Eye (tissue), 1 donor: ENCODE results near the gene RALY.
"Not testable (repeated sequence)": the region's sequence is repeated elsewhere in the genome, so short reads cannot be mapped to it uniquely, and the experiment has no call there.

Source experiments
- DNase-seq: peaks from one replicate; pipeline ENCODE4 v3.0.0-alpha.2; 2015

Gene RALY

DNA sequence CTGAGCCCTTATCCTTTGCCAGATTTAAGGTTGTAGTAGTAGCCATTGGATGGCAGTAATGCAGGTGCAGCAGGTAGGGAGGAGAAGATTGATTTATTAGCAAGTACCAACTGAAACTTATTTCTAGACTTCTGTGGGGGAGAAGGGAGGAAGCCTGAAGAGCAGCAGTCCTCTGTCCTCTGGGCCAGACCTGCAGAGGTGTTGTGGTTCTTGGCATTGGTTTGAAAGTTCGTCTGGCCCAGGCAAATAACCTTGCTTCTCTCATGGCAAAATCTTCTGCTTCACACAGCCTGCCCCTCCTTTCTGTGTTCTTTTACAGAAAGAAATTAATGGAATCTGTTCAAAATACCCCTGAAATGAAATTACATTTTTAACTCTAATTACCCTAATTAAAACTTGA is 24.5 kb downstream of the RALY start:
- DNase-seq: no peak

DNA sequence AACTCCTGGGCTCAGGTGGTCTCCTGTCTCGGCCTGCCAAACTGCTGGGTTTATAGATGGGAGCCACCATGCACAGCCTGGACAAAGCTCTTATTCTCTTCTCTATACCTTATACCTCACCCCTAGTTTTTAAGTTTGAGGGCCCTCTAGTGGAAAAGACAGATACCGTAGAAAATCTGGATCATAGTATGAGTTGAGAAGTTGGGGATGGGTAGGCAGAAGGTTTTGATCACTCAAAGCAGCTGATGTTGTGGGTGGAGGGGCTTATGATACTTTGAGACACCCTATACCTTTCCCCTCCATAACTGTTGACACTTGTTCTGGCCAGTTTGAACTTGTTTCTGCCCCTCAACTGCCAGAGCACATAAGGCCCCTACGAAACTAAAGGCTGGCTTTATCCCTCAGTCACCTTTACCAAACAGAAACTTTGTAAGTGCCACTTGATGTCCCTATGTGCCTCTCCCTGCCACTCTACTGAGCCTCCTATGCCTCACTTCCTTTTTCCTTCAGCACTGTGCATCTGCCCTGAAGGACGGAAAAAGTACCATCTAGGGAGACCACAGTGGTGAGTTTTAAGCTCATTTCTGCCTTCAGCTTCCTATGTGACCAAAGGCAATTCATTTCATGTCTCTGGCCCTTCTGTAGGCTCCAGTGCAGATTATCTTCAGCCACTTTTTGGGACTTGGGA is 28.6 kb downstream of the RALY start:
- DNase-seq: no peak

DNA sequence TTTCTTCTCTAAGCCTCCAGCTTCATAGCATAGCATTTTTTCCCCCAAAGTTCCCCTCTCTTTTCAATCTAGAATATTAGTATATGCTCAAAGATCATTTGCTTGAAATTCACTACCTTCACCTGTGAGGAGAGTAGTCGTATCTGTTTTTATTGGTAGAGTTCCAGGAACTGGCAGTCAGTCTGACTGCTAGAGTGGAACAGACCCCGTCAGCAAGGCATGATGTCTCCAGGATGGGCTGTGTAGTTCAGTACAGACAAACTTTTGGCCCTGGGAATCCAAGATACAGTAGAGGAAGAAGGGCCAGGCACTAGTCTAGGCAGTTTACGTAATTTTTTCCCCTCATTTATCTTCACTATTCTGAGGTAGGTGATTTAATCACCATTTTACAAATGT is 29.1 kb downstream of the RALY start:
- DNase-seq: no peak

DNA sequence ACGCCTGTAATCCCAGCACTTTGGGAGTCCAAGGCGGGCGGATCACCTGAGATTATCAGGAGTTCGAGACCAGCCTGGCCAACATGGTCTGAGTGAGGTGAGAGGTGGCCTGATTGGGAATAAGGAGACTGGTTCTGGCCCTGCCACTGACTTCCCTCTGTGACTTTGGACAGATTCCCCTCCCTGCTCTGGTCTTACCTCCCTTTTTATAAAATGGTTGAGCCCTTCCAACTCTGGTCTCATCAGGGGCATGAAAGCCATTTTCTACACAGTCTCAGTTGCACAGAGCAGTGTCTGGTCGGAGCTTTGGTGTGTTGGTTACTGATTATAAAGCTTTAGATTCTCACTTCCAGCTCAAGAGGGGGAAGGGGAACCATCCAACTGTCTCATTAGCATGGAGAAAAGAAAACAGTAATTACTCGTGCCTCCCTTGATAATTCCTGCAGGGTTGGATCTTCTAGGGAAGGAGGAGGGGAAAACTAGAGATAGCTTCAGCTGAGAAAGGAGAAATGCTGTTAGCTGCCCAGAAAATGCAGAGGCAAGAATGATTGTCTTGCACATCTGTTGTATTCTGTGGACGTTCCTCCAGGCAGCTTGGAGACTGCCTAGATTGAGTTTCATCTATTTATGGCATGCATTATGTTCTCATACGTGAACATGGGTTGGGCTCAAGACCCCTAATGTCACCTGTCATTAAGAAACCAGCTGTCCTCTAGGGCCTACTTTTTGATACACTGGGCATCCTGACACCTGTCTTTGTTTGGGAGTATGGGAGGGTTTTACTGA is 30.4 kb downstream of the RALY start:
- no peak for DNase-seq

DNA sequence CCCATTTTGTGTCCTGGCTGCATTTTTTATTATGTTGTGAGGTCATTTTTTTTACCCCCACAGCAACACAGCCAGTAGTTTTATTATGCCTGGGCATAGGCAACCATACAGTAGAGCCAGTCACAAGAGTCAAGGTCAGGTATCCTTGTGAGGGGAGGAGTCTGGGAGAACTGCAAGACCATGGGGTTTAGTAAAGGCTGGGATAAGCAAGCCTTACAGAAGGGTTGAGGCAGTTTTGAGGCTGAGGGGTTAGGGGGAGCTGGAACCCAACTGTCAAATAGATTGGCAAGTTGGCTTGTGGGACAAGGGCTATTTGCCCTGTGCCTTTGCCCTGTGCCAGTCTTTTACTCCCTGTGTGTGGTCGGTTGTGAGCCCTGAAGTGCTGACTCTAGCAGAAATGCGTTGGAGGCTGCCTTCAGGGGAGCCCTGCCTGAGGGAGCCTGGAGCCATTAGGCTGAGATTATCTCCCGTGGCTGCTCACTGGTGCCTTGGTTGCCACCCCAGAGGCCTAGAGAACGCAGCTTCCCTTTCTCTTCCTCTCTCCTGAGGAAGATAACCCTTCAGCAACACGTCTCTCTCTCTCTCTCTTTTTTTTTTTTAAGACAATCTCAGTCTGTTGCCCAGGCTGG is 31.1 kb downstream of the RALY start:
- DNase-seq: peak; percentile 37

DNA sequence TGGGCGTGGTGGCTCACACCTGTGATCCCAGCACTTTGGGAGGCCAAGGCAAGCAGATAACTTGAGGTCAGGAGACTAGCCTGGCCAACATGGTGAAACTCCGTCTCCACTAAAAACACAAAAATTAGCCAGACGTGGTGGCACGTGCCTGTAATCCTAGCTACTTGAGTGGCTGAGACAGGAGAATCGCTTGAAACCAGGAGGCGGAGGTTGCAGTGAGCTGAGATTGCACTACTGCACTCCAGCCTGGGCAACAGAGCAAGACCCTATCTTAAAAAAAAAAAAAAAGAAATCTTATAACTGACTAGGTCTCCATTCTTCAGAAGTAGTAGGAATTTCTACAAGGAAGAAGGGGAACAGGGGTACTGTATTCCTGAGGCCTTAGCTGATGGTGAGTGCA is 34.3 kb downstream of the RALY start:
- not testable (repeated sequence) for DNase-seq

DNA sequence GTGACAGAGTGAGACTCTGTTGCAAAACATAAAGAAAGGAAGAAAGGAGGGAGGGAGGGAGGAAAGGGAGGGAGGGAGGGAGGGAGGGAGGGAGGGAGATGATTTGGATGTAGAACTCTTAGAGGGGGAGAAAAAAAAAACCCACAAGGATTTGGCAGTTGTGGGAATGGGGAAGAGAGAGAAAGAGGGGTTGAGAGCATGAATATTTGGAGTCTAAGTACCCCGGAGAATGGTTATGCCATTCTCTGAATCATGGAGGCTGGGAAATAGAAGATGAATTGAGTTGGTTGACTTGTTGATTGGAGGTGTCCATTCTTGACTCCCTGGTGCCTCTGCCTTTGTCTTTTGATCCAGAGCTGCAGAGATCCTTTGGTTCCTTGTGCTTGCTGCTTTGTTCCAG is 35.7 kb downstream of the RALY start:
- DNase-seq: no peak

DNA sequence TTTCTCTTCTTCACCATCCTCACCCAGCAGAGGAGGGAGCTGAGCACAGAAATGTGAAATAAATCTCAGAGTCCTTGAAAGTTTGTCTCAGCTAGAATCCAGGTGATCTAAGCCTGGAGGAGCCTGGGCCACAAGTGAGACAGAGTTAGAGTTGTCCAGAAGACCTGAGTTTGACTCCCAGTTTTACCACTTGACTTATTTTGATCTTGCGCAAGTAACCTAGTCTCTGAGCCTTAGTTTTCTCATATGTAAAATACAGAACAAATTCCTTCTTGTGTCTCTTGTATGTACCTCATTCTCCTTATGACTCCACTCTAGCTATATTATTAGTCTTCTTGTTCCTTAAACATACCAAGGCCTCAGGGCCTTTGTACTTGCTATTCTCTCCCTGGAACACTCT is 36.7 kb downstream of the RALY start:
- no peak for DNase-seq

DNA sequence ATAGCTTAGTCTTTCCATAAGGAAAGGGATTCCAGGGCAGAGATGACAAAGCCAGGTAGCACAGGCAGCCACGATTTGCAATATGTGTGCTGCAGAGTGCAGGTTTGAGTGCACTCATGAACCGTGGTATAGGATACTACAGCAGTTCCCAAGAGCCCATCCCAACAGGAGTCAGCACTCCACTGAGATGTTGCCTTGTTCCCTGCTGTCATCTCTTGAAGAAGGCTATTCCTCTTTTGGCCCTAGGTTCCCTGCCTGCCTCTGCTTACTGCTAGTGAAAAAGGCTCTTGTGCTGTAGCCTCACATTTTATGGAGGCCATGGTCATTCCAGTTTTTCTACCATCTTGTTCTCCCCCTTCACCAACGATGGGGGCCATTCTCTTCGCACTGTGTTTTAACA is 40.2 kb downstream of the RALY start:
- DNase-seq: no peak

DNA sequence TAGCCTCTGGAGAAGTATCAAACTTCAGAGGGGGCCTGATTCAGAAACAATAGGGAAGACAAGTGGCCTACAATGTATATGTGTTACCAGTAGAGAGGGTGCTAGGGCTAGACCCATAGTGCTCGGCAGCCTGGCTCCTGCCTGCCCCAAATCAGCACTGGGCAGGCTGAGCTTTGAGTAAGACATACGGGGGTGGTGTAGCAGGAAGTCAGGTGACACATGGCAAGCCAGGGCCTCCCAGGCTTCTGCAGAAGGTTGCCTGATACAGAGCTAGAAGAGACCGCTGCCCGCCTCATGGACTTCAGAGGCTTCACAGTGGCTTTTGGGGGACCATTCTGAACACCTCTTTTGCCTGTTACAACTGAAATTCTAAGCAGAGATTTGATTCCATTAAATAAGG is 43.4 kb downstream of the RALY start:
- DNase-seq: no peak

DNA sequence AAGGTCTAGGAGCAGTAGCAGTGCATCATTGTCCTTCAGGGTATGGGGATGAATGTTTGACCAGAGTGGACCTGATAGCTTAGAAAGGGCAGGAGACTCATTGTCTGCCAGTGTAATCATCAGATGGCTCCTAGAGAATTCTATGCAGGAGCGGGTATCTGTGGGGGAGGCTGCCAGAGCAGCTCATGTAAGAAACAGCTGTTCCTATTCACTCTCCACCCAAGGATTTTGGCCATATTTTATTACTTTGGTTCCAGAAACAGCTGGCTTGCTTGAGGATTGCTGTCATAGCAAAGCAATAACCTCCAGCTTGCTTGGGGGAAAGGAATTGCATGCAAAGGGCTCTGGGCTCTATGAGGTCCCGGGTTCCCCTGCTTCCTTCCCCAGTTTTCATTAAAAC is 44.1 kb downstream of the RALY start:
- DNase-seq: peak; percentile 43

DNA sequence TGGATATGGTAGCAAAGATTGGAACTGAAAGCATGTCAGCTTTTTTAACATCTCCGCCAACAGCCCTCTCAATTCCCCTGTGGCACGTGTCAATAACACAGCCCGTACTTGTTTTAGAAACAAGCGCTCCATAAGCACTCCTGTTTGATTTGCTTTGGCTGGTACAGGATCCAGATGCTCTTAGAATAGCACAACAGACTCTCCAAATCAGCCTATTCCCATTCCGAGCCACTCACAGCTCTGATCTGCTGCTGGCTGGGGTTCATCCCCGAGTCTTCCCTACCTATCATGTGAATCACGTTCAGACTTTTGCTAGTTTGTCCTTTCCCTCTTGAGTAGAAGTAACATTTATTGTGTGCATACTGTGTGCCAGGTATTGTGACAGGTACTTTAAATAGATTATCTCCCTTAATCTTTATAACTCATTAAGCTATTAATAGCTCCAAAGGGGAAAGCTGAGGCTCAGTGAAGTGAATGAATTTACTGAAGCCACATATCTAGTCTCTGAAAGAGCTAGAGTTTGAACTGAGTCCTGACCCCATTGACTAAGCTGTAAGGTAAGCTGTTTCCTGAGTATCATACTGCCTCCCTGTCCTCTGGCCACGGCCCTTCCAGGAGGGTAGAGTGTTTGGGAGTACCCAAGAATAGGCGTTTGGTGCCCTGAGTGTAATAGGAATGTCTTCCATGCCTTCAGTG is 46.7 kb downstream of the RALY start:
- DNase-seq: no peak

DNA sequence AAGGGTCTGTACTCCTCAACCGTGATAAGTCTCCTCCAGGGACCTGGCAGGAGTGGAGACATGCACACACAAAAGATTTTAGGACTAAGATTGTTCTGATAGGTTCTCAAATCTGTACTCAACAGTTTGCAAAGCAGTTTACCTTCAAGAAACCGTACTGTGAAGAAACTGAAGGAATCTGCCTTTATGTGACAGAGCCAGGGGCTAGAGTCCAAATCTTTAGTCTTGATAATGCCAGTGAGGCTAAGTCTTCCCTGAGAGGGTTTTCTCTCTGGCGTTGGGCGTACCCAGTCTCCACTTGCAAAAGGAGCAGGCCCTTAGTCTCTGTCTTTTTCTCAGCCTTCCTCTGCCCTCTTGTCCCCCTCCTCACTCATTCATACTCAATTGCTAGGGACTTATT is 47.5 kb downstream of the RALY start:
- no peak for DNase-seq

DNA sequence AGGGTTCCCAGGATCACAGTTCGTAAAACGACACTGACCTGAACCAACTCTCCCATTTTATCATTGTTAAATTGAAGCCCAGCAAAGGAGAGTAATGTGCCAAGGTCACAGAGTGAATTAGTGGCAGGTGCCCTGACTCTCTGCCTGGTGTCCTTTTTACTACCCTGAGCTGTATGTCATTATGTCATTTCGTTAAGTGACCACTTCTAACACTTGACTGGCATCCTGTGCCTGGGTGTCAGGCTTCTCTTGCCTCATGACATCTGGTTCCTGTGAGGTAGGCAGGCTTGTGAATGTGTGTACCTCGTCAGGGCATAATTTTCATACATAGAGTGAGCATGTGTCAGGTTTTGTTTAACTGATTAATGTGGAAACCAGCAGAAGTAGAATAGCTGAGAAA is 48.6 kb downstream of the RALY start:
- DNase-seq: no peak

DNA sequence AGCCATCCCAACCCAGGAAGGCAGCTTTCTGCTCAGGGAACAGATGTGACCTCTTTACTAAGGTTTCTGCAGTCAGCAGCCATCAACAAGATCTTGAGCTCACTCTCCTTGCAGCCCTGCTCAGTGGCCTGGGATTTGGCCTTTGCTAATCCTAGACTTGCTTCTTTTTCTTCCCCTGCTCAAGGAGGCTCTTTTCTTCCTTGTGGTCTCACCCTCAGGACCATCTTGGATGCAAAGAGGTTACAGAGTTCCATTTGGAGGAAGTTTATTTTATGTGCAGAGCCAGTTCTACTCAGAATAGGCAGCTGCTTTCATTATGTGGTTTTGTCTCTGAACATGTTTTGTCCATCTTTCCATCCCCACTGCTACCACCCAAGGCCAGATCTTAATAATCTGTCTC is 49.3 kb downstream of the RALY start:
- DNase-seq: no peak

DNA sequence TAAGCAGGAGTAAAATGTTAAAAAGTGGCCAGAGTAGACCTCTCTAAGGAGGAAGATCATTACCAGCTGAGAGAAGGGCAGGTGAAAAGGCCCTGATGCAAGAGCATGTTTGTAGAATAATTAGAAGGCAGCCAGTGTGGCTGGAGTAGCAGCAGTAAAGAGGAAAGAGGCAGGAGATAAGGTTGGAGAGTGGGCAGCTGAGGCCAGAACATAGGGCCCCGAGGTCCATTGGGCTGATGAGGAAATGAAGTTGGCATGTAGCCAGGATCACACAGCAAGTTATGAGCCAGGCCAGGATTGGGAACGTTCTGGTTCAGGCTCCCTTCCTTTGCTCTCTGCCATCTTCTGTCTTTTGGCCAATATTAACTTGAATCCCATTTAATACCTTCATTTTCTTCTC is 51.6 kb downstream of the RALY start:
- DNase-seq: no peak

DNA sequence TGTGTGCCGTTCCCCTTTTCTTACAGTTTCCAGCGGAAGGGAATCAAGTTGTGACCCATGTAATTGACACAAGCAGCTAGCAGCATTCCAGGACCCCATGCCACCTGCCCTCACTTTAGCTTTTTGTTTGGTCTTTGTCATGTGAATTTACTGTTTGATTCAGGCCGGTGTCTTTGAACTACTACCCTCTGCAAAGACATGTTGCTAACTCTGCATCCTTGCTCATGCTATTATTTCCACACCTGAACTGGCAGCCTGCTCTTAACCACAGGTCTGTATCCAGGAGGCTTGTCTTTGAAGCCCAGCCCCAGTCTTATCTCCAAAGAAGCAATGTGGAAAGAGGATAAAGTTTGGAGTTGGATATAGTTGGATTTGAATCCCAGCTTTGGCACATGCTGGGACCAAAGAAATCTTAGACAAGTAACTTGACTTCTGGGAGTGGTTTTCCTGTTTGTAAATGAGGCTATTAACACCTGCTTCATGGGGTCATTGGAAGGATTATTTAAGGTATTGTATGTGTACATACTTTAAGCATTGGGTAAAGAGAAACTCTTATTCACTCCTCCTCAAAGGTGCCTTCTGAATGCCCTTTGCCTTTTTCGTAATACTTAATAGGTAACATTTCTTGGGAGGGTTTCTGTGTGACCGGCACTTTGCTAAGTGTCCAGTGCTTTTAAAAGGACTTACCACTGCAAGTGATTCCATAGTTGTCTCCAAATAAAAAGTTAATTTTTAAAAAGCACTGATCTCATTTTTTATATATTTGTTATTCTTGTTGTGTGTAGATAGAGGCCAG is 52.4 kb downstream of the RALY start:
- no peak for DNase-seq

DNA sequence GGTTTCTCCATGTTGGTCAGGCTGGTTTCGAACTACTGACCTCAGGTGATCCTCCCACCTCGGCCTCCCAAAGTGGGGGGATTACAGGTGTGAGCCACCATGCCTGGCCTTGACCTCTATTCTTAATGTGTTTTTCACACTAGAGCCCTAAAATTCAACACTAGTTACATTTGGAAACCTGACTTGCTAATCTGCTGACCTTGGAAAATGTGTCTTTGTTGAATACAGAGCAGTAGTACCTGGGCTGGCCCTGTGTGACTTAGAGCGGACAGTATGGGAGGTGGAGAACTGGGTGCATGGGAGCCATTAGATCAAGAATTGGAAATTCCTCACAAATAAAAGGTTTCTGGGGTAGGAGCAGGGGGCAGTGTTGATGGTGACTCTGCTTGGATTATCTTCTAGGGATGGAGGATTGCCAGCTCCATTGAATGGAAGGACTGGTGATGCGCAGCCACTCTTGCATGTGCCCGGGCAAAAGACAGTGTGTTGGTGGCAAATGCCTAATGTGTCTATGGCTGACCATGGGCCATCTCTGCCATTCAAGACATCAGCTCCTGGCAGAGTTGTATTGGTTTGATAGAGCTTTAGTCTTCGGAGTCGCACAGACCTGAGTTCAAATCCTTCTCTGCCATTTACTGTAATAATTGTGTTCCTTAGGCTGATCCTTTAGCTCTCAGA is 53.4 kb downstream of the RALY start:
- no peak for DNase-seq

DNA sequence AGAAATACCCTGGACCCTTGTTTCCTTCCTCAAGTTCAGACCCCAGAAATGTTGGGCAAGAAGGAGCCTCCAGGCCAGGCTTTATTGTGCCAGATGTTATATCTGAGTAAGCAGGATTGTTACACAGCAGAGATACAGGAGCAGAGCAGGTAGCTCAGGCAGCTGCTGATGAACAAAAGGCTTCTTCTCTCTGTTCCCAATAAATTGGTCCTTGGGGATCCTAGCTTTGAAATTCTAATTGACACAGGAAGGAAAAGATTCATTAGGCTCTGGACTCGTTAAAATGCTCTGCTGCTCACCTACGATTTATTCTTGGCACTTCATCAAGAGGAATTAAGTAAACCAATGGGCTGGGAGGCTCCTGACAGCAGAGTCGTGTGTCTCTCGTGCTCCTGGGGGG is 54.2 kb downstream of the RALY start:
- DNase-seq: no peak

DNA sequence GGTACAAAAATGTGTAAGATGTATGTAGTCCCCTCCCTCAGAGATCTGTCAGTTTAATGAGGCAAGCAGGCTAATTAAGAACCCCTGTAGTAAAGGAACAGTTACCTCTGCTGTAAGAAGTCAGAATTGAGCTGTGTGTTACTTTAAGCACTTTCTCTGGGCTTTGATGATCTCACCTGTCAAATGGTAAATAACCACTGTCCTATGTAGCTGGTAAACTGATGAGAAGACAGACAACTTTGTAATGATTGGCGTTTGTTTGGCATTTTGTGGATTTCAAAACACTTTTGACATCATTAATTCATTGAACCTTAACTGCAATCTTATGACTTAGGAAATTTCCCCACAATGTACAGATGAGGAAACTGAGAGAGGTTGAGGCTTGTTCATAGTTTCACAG is 55.7 kb downstream of the RALY start:
- DNase-seq: no peak

DNA sequence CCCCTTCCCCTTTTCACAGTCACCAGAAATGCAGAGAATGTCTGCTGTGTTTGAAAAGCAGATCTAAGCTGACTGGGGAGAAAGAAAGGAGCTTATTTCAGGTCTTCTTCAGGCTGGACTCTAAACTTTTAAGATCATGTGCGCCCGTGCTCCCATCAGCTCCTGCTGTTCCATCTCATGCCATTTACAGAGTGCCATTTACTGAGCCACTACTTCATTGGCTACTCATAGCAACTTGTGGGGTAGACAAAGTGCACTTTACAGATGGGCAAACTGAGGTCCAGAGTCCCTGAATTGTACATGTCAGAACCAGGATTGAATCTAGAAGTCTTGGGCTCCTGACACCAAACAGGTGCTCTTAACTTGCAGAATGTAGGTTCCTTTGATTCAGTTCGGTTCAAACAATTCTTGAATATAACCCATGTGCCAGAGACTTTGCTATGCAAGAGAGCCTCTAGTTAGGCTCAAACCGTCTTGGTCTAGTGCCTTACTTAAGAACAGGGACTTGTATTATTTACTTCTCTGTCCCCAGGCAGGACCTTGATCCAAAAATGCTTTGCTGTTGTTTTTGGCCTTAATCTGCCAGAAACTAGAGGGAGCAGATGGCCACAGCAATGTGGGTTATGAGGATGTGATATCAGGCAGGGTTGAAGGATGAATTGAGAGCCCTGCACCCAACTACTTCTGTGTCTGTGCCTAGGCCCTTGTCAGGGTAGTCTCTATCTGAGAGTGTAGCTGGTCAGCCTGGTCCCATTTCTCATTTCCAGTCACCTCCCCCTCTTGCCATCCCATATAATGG is 56.4 kb downstream of the RALY start:
- no peak for DNase-seq
